ENCODE data around the gene PSMC2. TPM values are rescaled to one million over a fixed set of nuclear protein-coding genes. Genes with fewer than 3 reads are reported as not detected.

The PSMC2 gene
- total RNA-seq, 4 donors from 2014 or later = 90.8 to 144 (median 113) TPM

Small RNAs within 50 kb of the gene (small RNA-seq; reads per million reads assigned to genes)
- not detected for gene RPS29P16

Other genes with a start within 250 kb of the PSMC2 start
- 10 to 100 TPM; 20.3 to 46.7 (median 34.4) TPM for gene NAPEPLD, start 198.5 kb upstream of the PSMC2 start, total RNA-seq
- gene PMPCB, start 50.2 kb upstream of the PSMC2 start, total RNA-seq = 10 to 100 TPM; 52.1 to 77.4 (median 61.2) TPM
- 10 to 100 TPM; 13.2 to 28.1 (median 18.2) TPM for gene DNAJC2, start 2.9 kb upstream of the PSMC2 start, total RNA-seq
- gene SLC26A5, start 98.6 kb downstream of the PSMC2 start, total RNA-seq = 1 to 10 TPM; 1.9 to 4.0 (median 3.5) TPM

Data from thyroid gland (tissue), 4 donors.